ENCODE data around the gene SLC18A3.

Gene SLC18A3

GRCh38 chr10:49611816-49612512, 1.9 kb downstream of the SLC18A3 start:
- peaks cover 74% of the 10 kb centered on the region for H3K27me3 Mint-ChIP-seq (ENCODE audit: low read depth)
- H3K4me1 Mint-ChIP-seq (ENCODE audit: low read depth): peaks cover 5% of the 10 kb centered on the region
- peaks cover 1% of the 10 kb centered on the region for H3K36me3 Mint-ChIP-seq (ENCODE audit: low read depth)
- DNase-seq (ENCODE audit: low spot score): no peak
- H3K4me3 Mint-ChIP-seq: no peak overlapping the region
- peak overlapping the region; percentile 62 for H3K27ac Mint-ChIP-seq
- H3K9me3 Mint-ChIP-seq: no peaks in the 10 kb centered on the region

GRCh38 chr10:49612513-49613164, 2.5 kb downstream of the SLC18A3 start:
- Mint-ChIP-seq H3K27ac (peak overlapping the region; percentile 62), H3K4me1 (ENCODE audit: low read depth) (peaks cover 5% of the 10 kb centered on the region), H3K9me3 (no peaks in the 10 kb centered on the region), H3K4me3 (no peak overlapping the region), H3K36me3 (ENCODE audit: low read depth) (peaks cover 1% of the 10 kb centered on the region), H3K27me3 (ENCODE audit: low read depth) (peaks cover 74% of the 10 kb centered on the region)
- DNase-seq (ENCODE audit: low spot score): no peak

GRCh38 chr10:49613165-49613881, 3.2 kb downstream of the SLC18A3 start:
- DNase-seq (ENCODE audit: low spot score): no peak
- Mint-ChIP-seq H3K27me3 (ENCODE audit: low read depth) (peaks cover 75% of the 10 kb centered on the region), H3K27ac (no peak overlapping the region), H3K4me3 (no peak overlapping the region), H3K4me1 (ENCODE audit: low read depth) (peaks cover 5% of the 10 kb centered on the region), H3K9me3 (no peaks in the 10 kb centered on the region), H3K36me3 (ENCODE audit: low read depth) (peaks cover 1% of the 10 kb centered on the region)

GRCh38 chr10:49613882-49614241, 3.8 kb downstream of the SLC18A3 start, which contains the start of gene CHAT:
CHAT (plus strand) TSS chr10:49614037; CDS start chr10:49614190, 153 bp downstream.
- H3K9me3 Mint-ChIP-seq: no peaks in the 10 kb centered on the region
- peaks cover 1% of the 10 kb centered on the region for H3K36me3 Mint-ChIP-seq (ENCODE audit: low read depth)
- H3K4me1 Mint-ChIP-seq (ENCODE audit: low read depth): peaks cover 5% of the 10 kb centered on the region
- no peak for DNase-seq (ENCODE audit: low spot score)
- no peak within 1 kb of the TSS for H3K27ac Mint-ChIP-seq
- peaks cover 70% of the 10 kb centered on the region for H3K27me3 Mint-ChIP-seq (ENCODE audit: low read depth)
- H3K4me3 Mint-ChIP-seq: no peak within 1 kb of the TSS

GRCh38 chr10:49614242-49615198, 4.4 kb downstream of the SLC18A3 start:
- DNase-seq (ENCODE audit: low spot score): no peak
- Mint-ChIP-seq H3K4me3 (no peak overlapping the region), H3K27me3 (ENCODE audit: low read depth) (peaks cover 65% of the 10 kb centered on the region), H3K27ac (no peak overlapping the region), H3K4me1 (ENCODE audit: low read depth) (peaks cover 5% of the 10 kb centered on the region), H3K36me3 (ENCODE audit: low read depth) (peaks cover 1% of the 10 kb centered on the region), H3K9me3 (no peaks in the 10 kb centered on the region)

- Mint-ChIP-seq H3K27me3 (ENCODE audit: low read depth) (peaks cover 67% of the 10 kb centered on the region), H3K4me3 (no peak overlapping the region), H3K4me1 (ENCODE audit: low read depth) (peaks cover 5% of the 10 kb centered on the region), H3K27ac (no peak overlapping the region), H3K9me3 (no peaks in the 10 kb centered on the region), H3K36me3 (ENCODE audit: low read depth) (peaks cover 1% of the 10 kb centered on the region)
- no peak for DNase-seq (ENCODE audit: low spot score)
Observed at GRCh38 chr10:49615213-49615612, 5.1 kb downstream of the SLC18A3 start.

- Mint-ChIP-seq H3K9me3 (no peaks in the 10 kb centered on the region), H3K27me3 (ENCODE audit: low read depth) (peaks cover 67% of the 10 kb centered on the region), H3K36me3 (ENCODE audit: low read depth) (peaks cover 1% of the 10 kb centered on the region), H3K4me1 (ENCODE audit: low read depth) (peaks cover 5% of the 10 kb centered on the region), H3K4me3 (no peak overlapping the region), H3K27ac (no peak overlapping the region)
- DNase-seq (ENCODE audit: low spot score): no peak
Observed at GRCh38 chr10:49615721-49616120, 5.6 kb downstream of the SLC18A3 start.

GRCh38 chr10:49616421-49617101, 6.5 kb downstream of the SLC18A3 start:
- Mint-ChIP-seq H3K9me3 (no peaks in the 10 kb centered on the region), H3K27ac (no peak overlapping the region), H3K27me3 (ENCODE audit: low read depth) (peaks cover 60% of the 10 kb centered on the region), H3K4me1 (ENCODE audit: low read depth) (peaks cover 5% of the 10 kb centered on the region), H3K36me3 (ENCODE audit: low read depth) (peaks cover 1% of the 10 kb centered on the region), H3K4me3 (no peak overlapping the region)
- no peak for DNase-seq (ENCODE audit: low spot score)

GRCh38 chr10:49617121-49618020, 7.3 kb downstream of the SLC18A3 start:
- H3K4me3 Mint-ChIP-seq: no peak overlapping the region
- H3K27ac Mint-ChIP-seq: no peak overlapping the region
- H3K4me1 Mint-ChIP-seq (ENCODE audit: low read depth): peaks cover 2% of the 10 kb centered on the region
- H3K36me3 Mint-ChIP-seq (ENCODE audit: low read depth): peaks cover under 1% of the 10 kb centered on the region
- no peak for DNase-seq (ENCODE audit: low spot score)
- H3K27me3 Mint-ChIP-seq (ENCODE audit: low read depth): peaks cover 53% of the 10 kb centered on the region
- no peaks in the 10 kb centered on the region for H3K9me3 Mint-ChIP-seq

- Mint-ChIP-seq H3K27me3 (ENCODE audit: low read depth) (peaks cover 41% of the 10 kb centered on the region), H3K4me3 (no peak overlapping the region), H3K27ac (no peak overlapping the region), H3K9me3 (no peaks in the 10 kb centered on the region), H3K4me1 (ENCODE audit: low read depth) (no peaks in the 10 kb centered on the region), H3K36me3 (ENCODE audit: low read depth) (no peaks in the 10 kb centered on the region)
- DNase-seq (ENCODE audit: low spot score): no peak
Observed at GRCh38 chr10:49618821-49619220, 8.7 kb downstream of the SLC18A3 start.

- Mint-ChIP-seq H3K9me3 (no peaks in the 10 kb centered on the region), H3K4me3 (no peak overlapping the region), H3K36me3 (ENCODE audit: low read depth) (no peaks in the 10 kb centered on the region), H3K27ac (no peak overlapping the region), H3K4me1 (ENCODE audit: low read depth) (no peaks in the 10 kb centered on the region), H3K27me3 (ENCODE audit: low read depth) (peaks cover 36% of the 10 kb centered on the region)
- no peak for DNase-seq (ENCODE audit: low spot score)
Observed at GRCh38 chr10:49619613-49620012, 9.5 kb downstream of the SLC18A3 start.

GRCh38 chr10:49620286-49620810, 10.2 kb downstream of the SLC18A3 start:
- Mint-ChIP-seq H3K9me3 (no peaks in the 10 kb centered on the region), H3K27ac (no peak overlapping the region), H3K27me3 (ENCODE audit: low read depth) (peaks cover 31% of the 10 kb centered on the region), H3K4me3 (no peak overlapping the region), H3K4me1 (ENCODE audit: low read depth) (no peaks in the 10 kb centered on the region), H3K36me3 (ENCODE audit: low read depth) (no peaks in the 10 kb centered on the region)
- DNase-seq (ENCODE audit: low spot score): no peak

Data from T-helper 2 cell treated with Interferon-gamma antibody and Interleukin-4, amounts not matched to agents 5 μg/mL and 100 μg/mL, for 36 hours (primary cell).